Osteocyte (in vitro differentiated cells): ENCODE data around the gene VPS13D. TPM values are rescaled to one million over a fixed set of nuclear protein-coding genes. Genes with fewer than 3 reads are reported as not detected.

Experiments
- DNase-seq: peaks from one replicate; pipeline ENCODE4 v3.0.0; 2021; ENCODE audit warnings: mixed read lengths; ENCODE audit not compliant: unreplicated experiment; ENCODE audit errors: extremely low spot score
- H3K27ac Mint-ChIP-seq: one replicate; pipeline ENCODE4 v1.8.0; 2021; ENCODE audit warnings: mild to moderate bottlenecking, mixed read lengths; ENCODE audit not compliant: unreplicated experiment
- H3K27me3 Mint-ChIP-seq: one replicate; pipeline ENCODE4 v1.8.0; 2021; ENCODE audit warnings: mixed read lengths; ENCODE audit not compliant: unreplicated experiment
- H3K36me3 Mint-ChIP-seq: one replicate; pipeline ENCODE4 v1.8.0; 2021; ENCODE audit warnings: mixed read lengths; ENCODE audit not compliant: unreplicated experiment
- H3K4me1 Mint-ChIP-seq: one replicate; pipeline ENCODE4 v1.8.0; 2021; ENCODE audit warnings: mixed read lengths; ENCODE audit not compliant: unreplicated experiment
- H3K4me3 Mint-ChIP-seq: one replicate; pipeline ENCODE4 v1.8.0; 2021; ENCODE audit warnings: mild to moderate bottlenecking, moderate library complexity, mixed read lengths; ENCODE audit not compliant: unreplicated experiment
- H3K9me3 Mint-ChIP-seq: one replicate; pipeline ENCODE4 v1.8.0; 2021; ENCODE audit warnings: mixed read lengths; ENCODE audit not compliant: unreplicated experiment
- total RNA-seq: library from RNA; stranded (reverse); gene quantifications from 2 replicates; pipeline ENCODE4 v1.2.1, GENCODE V29; 2021
- TF ChIP-seq, protein P1 (sequence below): fragments of 200-600 bp; sonication (generic); IDR thresholded peaks from 2 replicates; pipeline ENCODE4 v1.5.0; 2021; ENCODE audit warnings: antibody characterized with exemption, mild to moderate bottlenecking, moderate library complexity

VPS13D gene
- total RNA-seq, 1 donor from 2014 or later: 41.1 TPM

GRCh38 chr1:12279003-12279402 is 49.2 kb downstream of the VPS13D start:
- H3K4me1 Mint-ChIP-seq: no peaks in the 10 kb centered on the region
- no peak overlapping the region for H3K27ac Mint-ChIP-seq
- H3K9me3 Mint-ChIP-seq: no peaks in the 10 kb centered on the region
- no peak for DNase-seq
- H3K27me3 Mint-ChIP-seq: no peaks in the 10 kb centered on the region
- H3K36me3 Mint-ChIP-seq: peaks cover 53% of the 10 kb centered on the region
- TF ChIP-seq, protein P1, sequence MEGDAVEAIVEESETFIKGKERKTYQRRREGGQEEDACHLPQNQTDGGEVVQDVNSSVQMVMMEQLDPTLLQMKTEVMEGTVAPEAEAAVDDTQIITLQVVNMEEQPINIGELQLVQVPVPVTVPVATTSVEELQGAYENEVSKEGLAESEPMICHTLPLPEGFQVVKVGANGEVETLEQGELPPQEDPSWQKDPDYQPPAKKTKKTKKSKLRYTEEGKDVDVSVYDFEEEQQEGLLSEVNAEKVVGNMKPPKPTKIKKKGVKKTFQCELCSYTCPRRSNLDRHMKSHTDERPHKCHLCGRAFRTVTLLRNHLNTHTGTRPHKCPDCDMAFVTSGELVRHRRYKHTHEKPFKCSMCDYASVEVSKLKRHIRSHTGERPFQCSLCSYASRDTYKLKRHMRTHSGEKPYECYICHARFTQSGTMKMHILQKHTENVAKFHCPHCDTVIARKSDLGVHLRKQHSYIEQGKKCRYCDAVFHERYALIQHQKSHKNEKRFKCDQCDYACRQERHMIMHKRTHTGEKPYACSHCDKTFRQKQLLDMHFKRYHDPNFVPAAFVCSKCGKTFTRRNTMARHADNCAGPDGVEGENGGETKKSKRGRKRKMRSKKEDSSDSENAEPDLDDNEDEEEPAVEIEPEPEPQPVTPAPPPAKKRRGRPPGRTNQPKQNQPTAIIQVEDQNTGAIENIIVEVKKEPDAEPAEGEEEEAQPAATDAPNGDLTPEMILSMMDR: no peak
- no peak overlapping the region for H3K4me3 Mint-ChIP-seq

- H3K27me3 Mint-ChIP-seq: no peaks in the 10 kb centered on the region
- H3K4me3 Mint-ChIP-seq: no peak overlapping the region
- H3K9me3 Mint-ChIP-seq: no peaks in the 10 kb centered on the region
- peaks cover 58% of the 10 kb centered on the region for H3K36me3 Mint-ChIP-seq
- TF ChIP-seq, protein P1: no peak
- DNase-seq: no peak
- no peaks in the 10 kb centered on the region for H3K4me1 Mint-ChIP-seq
- no peak overlapping the region for H3K27ac Mint-ChIP-seq
Observed at GRCh38 chr1:12279728-12280464, 50.1 kb downstream of the VPS13D start.

GRCh38 chr1:12282142-12282541 is 52.3 kb downstream of the VPS13D start:
- Mint-ChIP-seq H3K9me3 (no peaks in the 10 kb centered on the region), H3K4me1 (peaks cover 2% of the 10 kb centered on the region), H3K27ac (no peak overlapping the region), H3K27me3 (no peaks in the 10 kb centered on the region), H3K36me3 (peaks cover 50% of the 10 kb centered on the region), H3K4me3 (no peak overlapping the region)
- DNase-seq: no peak
- TF ChIP-seq, protein P1: no peak

DNA sequence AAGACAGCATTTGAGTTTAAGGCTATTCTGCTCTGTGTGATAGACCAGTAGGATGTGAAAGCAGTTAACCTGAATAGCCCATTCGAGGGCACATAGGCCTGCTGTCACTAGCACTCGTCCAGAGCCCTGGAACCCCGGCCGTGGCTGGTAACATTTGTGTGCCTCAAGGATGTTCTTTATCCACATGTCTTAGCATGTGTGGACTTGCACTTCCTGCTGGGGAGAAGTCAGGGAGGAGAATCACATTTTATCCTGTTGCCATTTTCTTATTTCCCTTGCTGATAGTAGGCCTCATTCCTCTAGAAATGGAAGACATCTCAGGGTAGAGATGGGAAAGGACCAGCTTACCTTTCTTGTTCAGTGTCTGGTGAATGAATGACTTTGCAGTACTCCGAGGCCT is 54.7 kb downstream of the VPS13D start:
- H3K27me3 Mint-ChIP-seq: no peaks in the 10 kb centered on the region
- no peak overlapping the region for H3K27ac Mint-ChIP-seq
- H3K36me3 Mint-ChIP-seq: peaks cover 47% of the 10 kb centered on the region
- DNase-seq: no peak
- H3K4me1 Mint-ChIP-seq: peaks cover 3% of the 10 kb centered on the region
- no peak overlapping the region for H3K4me3 Mint-ChIP-seq
- TF ChIP-seq, protein P1: no peak
- no peaks in the 10 kb centered on the region for H3K9me3 Mint-ChIP-seq

DNA sequence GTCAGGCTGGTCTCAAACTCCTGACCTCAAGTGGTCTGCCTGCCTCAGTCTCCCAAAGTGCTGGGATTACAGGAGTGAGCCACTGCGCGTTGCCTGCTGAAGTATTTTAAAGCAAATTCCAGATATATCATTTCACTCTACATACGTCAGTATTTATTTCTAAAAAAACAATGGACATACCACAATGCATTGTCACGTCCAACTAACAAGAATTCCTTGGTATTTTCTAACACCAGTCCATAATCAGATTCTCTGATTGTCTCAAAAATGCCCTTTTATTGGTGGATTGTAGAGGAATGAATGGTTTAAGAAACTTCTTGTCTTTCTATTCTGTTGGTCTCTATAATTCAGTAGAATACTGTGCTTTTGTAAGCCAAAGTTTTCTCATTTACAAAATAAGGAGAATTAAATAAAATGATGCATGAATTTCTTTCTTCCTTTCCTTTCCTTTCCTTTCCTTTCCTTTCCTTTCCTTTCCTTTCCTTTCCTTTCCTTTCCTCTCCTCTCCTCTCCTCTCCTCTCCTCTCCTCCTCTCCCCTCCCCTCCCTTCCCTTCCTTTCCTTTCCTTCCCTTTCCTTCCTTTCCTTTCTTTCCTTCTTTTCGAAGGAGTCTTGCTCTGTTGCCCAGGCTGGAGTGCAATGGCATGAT is 55.8 kb downstream of the VPS13D start:
- H3K9me3 Mint-ChIP-seq: no peaks in the 10 kb centered on the region
- TF ChIP-seq, protein P1: no peak
- H3K4me1 Mint-ChIP-seq: peaks cover 3% of the 10 kb centered on the region
- no peak overlapping the region for H3K4me3 Mint-ChIP-seq
- no peak overlapping the region for H3K27ac Mint-ChIP-seq
- no peak for DNase-seq
- peaks cover 50% of the 10 kb centered on the region for H3K36me3 Mint-ChIP-seq
- no peaks in the 10 kb centered on the region for H3K27me3 Mint-ChIP-seq
